ENCODE measurements around the gene GATAD2B.
"Not testable (repeated sequence)": the region's sequence is repeated elsewhere in the genome, so short reads cannot be mapped to it uniquely, and the experiment has no call there.

GATAD2B gene

GRCh38 chr1:153783233-153784190, 139.3 kb downstream of the GATAD2B start:
- peak; percentile 97 for DNase-seq (ENCODE audit: low spot score)
- no peak for TF ChIP-seq CTCF (IDR thresholded peaks at IDR 0.05; ENCODE audit: extremely low read depth, missing control alignments)

GRCh38 chr1:153782648-153783047, 140.1 kb downstream of the GATAD2B start:
- not testable (repeated sequence) for DNase-seq (ENCODE audit: low spot score)

GRCh38 chr1:153780551-153780950, 142.2 kb downstream of the GATAD2B start:
- no peak for DNase-seq (ENCODE audit: low spot score)
- no peak for TF ChIP-seq CTCF (IDR thresholded peaks at IDR 0.05; ENCODE audit: extremely low read depth, missing control alignments)

- no peak for DNase-seq (ENCODE audit: low spot score)
- TF ChIP-seq CTCF (IDR thresholded peaks at IDR 0.05; ENCODE audit: extremely low read depth, missing control alignments): no peak
These were observed 142.8 kb downstream of the GATAD2B start for GRCh38 chr1:153779781-153780541.

- no peak for TF ChIP-seq CTCF (IDR thresholded peaks at IDR 0.05; ENCODE audit: extremely low read depth, missing control alignments)
- DNase-seq (ENCODE audit: low spot score): no peak
These were observed 143.8 kb downstream of the GATAD2B start for GRCh38 chr1:153778824-153779519.

GRCh38 chr1:153778051-153778823, 144.5 kb downstream of the GATAD2B start:
- TF ChIP-seq CTCF (IDR thresholded peaks at IDR 0.05; ENCODE audit: extremely low read depth, missing control alignments): no peak
- no peak for DNase-seq (ENCODE audit: low spot score)

- no peak for DNase-seq (ENCODE audit: low spot score)
- no peak for TF ChIP-seq CTCF (IDR thresholded peaks at IDR 0.05; ENCODE audit: extremely low read depth, missing control alignments)
These were observed 145.1 kb downstream of the GATAD2B start for GRCh38 chr1:153777648-153778047.
